GM19463 (cell line): ENCODE results near the gene ISLR2.

Source experiments
- ATAC-seq: cut with Tn5 transposase; IDR thresholded peaks from one replicate; pipeline ENCODE4 v1.9.1; 2021; ENCODE audit warnings: mild to moderate bottlenecking, moderate library complexity; ENCODE audit not compliant: unreplicated experiment

Gene ISLR2

DNA sequence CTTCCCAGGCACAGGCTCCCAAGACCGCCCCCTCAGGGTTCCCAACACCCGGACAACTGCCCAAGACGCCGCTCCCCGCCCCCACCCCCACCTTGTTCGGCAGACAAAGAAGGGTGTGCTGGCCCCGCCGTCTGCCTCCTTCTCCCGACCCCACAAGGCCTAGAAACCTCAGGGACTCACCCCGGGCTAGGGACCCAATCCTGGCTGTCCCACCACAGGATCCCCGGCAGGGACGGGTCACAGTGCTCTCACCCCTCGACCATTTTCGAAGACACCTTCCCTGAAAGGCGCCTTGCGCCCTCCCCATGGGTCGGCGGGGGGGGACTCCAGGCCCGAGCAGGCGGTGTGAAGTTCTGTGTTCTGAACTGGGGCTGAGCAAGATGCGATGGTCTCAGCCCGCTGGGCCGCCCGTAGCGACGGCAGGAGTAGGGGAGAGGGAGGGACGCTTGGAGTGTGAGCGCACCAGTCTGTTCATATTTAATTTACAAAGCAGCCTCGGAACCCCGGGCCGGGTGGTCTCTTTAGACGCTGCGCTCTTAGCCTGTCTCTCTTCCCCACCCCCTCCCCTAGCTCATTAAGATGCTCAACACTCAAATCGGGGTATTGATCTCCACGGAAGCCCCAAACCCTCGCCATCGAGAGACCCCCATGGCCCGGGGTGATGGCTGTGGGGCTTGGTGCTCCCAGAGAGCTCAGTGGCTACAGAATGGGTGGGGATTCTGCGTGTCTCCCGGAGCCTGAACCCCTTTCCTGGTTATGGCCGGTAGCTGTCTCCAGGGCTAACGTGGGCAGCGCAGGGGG is 1.4 kb upstream of the ISLR2 start:
- ATAC-seq, result no peak

DNA sequence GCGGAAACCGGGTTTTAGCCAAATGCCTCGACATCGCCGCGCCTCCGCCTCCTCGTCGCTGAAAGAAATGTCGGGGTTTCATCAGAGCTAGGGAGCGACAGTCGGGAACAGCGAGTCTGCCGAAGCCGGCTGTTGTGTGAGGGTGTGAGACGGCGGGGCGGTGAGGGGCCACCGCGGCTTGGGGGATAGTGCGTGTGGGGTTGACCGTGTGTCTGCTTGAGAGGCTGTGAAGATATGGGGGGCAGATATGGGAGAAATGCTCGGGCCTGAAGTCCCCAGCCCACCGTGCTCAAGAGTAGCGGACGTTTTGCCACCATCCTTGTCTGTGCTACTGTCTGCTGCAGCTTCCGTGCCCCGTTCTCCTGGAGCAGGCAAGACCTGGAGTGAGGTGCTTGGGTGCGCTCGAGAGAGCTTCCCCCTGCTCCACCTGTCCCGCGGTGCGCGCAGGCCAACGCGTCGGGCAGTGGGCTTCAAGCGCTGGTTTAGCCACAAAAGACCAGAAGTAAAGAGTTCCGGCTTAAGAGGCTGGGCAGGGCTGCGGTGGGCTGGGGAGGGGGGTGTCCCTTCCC is 716 bp upstream of the ISLR2 start:
- no peak for ATAC-seq

DNA sequence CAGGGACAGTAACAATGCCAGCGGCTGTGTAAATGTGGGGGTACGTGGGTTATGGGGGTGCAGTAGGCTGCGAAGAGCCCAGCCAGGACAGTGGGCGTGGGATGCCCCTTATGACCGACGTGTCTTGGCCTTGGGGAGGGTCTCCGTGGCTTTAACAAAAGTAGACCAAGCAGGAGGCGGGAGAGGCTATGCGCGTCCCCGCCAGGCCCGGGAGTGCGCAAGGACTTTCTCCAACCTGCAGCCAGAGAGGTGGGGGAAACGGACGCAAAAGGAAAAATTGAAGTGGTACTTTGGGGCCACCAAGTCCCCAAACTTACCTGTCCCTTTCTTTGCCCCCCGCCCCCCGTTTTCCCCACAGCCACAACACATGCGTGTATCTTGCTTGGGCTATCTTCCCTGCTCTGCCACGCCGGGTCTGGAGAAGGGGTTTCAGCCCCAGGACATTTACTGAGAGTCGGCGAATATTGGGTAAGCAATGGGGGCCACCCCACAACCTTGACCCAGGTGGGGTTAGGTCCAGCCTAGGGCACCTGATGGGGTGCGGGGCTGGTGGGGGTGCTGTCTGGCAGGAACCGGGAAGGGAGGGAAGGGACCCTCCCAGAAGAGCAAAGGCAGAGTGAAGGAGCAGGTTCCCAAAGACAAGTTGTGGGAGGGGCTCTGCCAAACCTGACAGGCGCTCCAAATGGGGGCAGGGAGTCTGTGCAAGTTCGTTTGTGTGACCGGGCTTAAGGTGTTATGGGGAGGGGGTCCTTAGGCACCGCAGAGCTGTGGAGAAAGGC is 652 bp downstream of the ISLR2 start:
- no peak for ATAC-seq

DNA sequence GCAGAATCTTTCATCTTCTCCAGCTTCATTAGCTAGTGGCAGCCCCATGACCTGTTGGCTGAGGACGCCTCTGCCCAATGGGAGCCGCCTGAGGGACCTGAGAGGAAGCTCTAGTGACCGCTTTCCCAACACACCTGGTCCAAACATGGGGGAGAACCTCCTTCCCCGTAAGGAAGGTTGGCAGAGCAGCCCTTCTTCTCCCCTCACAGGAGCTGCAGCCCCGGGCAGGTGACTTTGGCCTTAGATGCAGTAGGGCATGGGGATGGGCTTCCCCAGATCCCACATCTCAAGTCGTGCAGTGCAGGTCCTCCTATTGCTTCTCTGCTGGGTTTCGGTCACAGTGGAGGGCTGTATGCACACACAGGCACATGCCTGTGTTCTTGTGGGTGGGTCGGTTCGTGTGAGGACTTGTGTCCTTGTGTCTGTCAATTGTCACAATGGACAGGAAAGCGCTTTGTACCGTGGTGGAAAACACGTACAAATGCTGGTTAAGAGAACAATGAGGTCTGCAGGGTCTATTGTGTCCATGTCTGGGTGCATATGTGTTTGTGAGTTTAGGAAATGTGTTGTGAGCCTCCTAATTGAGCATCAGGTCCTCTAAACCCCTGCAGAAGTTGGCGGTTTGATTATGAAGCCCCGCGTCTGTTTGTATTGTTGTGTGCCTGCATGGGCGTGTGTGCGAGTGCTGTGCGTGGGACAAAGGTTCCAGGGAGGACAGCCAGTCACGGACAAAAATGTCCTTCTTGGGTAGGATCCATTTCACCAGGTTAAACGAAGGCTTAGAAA is 1.4 kb downstream of the ISLR2 start:
- no peak for ATAC-seq

DNA sequence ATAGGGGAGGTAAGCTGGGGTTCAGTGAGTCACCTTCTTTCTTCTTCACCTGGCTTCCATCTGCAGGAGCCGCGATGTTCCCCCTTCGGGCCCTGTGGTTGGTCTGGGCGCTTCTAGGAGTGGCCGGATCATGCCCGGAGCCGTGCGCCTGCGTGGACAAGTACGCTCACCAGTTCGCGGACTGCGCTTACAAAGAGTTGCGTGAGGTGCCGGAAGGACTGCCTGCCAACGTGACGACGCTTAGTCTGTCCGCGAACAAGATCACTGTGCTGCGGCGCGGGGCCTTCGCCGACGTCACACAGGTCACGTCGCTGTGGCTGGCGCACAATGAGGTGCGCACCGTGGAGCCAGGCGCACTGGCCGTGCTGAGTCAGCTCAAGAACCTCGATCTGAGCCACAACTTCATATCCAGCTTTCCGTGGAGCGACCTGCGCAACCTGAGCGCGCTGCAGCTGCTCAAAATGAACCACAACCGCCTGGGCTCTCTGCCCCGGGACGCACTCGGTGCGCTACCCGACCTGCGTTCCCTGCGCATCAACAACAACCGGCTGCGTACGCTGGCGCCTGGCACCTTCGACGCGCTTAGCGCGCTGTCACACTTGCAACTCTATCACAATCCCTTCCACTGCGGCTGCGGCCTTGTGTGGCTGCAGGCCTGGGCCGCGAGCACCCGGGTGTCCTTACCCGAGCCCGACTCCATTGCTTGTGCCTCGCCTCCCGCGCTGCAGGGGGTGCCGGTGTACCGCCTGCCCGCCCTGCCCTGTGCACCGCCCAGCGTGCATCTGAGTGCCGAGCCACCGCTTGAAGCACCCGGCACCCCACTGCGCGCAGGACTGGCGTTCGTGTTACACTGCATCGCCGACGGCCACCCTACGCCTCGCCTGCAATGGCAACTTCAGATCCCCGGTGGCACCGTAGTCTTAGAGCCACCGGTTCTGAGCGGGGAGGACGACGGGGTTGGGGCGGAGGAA is 2.6 kb downstream of the ISLR2 start:
- no peak for ATAC-seq

DNA sequence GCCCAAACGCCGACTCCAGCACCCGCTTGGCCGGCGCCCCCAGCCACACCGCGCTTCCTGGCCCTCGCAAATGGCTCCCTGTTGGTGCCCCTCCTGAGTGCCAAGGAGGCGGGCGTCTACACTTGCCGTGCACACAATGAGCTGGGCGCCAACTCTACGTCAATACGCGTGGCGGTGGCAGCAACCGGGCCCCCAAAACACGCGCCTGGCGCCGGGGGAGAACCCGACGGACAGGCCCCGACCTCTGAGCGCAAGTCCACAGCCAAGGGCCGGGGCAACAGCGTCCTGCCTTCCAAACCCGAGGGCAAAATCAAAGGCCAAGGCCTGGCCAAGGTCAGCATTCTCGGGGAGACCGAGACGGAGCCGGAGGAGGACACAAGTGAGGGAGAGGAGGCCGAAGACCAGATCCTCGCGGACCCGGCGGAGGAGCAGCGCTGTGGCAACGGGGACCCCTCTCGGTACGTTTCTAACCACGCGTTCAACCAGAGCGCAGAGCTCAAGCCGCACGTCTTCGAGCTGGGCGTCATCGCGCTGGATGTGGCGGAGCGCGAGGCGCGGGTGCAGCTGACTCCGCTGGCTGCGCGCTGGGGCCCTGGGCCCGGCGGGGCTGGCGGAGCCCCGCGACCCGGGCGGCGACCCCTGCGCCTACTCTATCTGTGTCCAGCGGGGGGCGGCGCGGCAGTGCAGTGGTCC is 3.5 kb downstream of the ISLR2 start:
- no peak for ATAC-seq

DNA sequence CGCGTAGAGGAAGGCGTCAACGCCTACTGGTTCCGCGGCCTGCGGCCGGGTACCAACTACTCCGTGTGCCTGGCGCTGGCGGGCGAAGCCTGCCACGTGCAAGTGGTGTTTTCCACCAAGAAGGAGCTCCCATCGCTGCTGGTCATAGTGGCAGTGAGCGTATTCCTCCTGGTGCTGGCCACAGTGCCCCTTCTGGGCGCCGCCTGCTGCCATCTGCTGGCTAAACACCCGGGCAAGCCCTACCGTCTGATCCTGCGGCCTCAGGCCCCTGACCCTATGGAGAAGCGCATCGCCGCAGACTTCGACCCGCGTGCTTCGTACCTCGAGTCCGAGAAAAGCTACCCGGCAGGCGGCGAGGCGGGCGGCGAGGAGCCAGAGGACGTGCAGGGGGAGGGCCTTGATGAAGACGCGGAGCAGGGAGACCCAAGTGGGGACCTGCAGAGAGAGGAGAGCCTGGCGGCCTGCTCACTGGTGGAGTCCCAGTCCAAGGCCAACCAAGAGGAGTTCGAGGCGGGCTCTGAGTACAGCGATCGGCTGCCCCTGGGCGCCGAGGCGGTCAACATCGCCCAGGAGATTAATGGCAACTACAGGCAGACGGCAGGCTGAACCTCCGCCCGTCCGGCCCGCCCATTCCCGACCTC is 4.1 kb downstream of the ISLR2 start:
- no peak for ATAC-seq

DNA sequence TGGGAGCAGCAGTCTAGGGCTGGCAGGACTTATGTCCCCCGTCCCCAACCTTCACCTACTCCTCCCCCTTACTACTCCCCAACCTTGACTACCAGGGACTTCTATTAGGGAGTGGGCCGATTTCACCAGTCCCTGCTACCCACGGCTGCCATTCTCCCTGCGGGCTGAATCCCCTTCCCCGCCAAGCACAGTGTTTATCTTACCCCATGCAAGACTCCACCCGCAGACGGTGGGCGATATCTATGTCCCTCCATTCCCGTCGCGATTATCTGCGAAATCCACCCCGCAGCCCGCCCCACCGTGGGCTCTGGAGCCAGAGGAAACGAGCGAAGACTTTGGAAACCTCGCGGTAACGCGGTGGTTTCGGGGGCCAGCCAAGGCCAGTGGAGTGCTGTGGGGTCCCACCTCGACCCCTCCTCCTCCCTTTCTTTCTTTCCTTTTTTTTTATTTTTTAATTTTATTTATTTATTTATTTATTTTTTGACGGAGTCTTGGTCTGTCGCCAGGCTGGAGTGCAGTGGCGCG is 4.7 kb downstream of the ISLR2 start:
- ATAC-seq, result no peak

DNA sequence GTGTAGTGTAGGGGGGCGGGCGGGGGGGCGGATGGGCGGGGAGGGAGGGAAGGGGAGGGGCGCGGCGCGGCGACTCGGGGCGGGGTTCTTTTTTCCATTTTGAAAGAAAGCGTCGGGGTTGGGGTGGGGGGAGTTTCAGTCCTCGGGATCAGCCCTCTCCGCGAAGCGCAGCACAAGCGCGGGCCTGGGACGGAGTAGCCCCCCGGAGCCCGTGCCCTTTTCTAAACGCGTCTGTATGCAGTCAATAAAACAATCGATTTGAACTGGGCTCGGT is 6.1 kb downstream of the ISLR2 start:
- ATAC-seq, result no peak

DNA sequence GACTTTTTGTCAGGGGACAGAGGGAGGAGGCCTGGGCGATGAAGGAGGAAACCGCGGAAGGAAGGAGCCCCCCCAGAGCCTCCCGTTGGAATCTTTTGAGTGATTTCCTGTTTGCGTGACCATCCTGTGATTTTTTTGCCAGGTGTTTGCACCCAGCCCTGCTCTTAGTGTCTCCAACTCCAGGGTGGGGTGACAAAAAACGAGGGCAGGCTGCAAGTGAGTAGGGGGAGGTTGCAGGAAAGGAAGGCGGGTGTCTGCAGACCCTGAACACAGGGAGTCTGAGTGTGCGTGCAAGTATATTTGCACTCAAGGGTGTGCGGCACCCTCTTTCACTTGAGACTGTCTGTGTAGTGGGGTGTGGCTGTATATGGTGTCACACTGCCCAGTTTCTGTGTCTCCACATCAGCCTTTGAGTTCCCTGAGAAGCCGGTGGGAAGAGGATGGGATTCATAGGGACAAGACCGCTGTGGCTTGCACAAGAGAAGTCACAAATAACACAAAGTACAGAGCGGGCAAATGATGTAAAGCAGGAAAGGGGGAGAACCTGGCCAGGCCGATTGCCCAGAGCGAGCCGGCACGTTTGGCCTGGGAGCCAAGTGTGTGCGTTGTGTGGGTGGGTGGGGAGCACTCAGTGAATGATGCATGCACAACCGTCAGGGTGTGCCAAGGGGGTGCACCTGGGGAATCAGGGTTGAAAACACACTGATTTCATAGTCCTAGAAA is 6.6 kb downstream of the ISLR2 start:
- ATAC-seq, result no peak

DNA sequence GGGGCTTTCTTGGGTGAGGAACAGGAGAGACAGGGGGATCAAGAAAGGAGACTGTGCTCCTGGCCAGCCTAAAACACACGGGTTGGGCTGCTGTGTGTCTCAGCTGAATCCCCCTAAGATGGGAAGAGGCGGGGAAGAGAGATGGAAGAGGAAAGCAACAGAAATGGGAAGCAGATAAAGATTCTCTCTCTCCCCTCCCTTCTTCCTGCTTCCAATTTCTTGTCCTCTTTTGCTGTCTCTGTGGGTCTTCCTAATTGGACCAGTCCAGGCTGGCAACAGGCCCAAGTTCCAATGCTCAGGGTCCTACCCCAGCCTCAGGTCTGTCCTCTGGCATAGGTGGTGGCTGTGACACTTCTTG is 7.1 kb downstream of the ISLR2 start:
- ATAC-seq, result no peak

DNA sequence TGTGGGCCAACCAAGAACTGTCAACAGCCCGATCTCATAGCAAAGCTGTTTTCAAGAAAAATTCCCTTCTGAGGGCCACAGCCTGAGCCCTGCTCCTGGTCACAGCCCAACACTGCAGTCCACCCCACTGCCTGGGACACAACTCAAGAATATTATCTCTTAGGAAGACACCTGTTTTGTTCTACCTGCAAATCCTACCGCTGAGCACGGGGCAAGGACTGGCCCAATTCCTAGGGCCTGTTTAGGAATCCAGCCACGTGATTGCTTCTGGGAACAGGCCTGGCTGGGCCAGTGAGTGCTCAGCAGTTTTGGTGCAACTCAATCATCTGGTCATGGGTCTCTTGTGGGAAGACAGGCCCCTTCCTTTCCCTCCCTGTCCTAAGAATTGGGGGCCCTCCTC is 8.3 kb downstream of the ISLR2 start:
- ATAC-seq, result no peak

DNA sequence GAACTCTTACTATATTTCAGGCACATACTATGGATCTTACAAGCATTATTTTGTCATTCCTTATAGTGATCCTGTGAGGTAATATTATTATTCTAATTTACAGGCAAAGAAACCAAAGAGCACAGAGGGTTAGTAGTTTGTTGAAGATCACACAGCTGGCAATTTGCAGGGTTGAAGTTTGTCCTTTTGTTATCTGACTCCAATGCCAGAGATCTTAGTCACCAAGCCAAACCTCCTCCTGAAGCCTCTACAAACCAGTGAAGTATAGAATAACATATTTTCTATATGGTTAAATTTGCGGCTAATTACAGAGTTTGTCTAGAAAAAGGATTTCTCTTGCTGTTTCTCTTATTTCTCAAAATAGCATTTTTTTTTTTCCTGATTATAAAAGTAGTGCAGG is 11.2 kb downstream of the ISLR2 start:
- ATAC-seq, result no peak

DNA sequence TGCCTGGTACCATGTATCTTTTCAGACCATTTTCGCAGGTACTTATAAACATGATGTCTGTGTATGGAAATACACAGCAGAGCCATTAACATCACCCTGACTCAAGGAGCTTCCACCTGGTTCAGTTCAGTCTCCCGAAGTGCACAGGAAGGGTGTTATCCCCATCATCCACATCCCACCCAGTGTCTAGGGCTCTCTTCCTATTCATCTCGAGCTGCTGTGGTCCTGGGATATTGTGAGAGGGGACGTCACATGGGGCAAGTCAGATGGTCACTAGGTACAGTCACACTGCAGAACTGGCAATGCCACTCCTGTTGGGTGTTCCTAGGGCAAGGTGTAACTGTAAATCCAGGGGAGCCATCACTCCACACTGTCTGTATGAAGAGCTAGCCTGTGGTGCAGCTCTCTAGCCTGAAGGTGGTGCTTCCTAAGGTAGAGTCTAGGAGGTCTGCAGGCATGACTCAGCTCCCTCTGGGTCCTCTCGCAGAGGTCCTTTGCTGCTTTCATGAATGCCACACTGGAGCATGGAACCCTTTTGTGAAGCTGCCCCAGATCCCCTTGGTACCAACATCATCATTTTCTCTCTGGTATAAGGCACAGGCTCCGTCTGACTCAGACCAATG is 13.9 kb downstream of the ISLR2 start:
- ATAC-seq, result no peak

DNA sequence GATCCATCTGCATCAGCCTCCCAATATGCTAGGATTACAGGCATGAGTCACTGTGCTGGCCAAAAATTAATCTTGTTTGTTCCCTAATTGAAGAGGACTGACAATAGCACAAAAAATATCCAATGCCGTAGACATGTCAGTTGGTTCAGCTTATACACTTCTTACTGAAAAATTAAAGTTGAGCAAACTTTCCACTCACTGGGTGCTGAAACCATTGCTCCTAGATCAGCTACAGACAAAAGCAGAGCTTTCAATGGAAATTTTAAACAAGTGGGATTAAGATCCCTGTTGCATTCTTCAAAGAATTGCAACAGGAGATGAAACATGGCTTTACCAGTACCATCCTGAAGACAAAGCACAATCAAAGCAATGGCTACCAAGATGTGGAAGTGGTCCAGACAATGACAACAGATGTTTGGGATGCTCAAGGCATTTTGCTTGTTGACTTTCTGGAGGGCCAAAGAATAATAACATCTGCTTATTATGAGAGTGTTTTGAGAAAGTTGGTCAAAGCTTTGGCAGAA is 16.0 kb downstream of the ISLR2 start:
- no peak for ATAC-seq

DNA sequence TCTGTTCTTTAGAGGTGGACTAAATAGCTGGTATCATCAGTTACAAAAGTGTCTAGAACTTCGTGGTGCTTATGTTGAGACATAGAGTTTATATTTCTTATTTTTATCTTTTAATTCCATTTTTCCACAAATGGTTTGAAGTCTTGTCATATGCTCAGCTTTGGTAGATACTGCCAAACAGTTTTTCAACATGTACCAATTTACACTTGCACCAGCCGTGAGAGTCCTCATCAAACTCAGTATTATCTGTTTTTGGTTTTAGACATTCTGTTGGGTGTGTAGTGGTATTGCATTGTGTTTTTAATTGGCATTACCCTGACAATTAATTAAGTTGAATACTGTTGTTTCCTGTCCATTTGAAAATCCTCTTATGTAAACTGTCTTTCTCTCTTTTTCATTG is 16.7 kb downstream of the ISLR2 start:
- no peak for ATAC-seq

DNA sequence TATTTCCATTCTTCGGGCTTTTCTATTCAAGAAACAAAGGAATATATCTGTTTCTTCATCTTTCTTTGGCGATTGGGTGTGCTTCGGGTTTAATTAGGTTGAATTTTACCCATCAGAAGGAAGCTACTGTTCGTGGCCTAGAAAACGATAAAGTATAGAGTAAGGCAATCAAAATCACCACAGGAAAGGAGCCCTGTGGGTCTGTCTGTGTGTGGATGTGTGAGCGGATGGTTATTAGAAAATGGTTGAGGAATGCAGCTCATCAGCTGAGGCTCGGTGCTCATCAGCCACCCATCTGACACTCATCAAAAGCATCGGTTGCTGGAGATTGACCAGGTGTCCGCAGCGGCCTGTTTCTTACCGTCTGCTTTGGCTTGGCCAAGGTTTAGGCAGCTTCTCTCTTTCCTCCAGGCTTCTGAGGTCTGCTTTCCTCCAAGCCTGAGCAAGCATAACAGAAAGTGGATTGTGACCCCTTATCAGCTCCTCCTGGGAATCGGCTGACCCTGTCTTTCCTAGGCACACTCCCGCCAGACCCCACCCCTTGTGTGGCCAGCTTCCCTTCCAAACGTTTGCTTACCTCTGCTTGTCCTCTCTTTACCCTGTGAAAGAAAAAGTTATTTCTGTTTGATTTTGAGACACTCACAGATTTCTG is 25.5 kb downstream of the ISLR2 start:
- no peak for ATAC-seq
